Esophagus (tissue), 2 donors: ENCODE data around the gene FAM168A. TPM values are rescaled to one million over a fixed set of nuclear protein-coding genes. Genes with fewer than 3 reads are reported as not detected.

Experiments
- H3K27ac ChIP-seq, 2 donors: one replicate each; pipeline ENCODE4 v1.5.1; 2013; ENCODE audit warnings: low read depth in 2 of 2, mild to moderate bottlenecking in 2 of 2, inconsistent platforms in 1 of 2, low read length in 1 of 2, moderate library complexity in 1 of 2
- H3K27me3 ChIP-seq, 2 donors: one replicate each; pipeline ENCODE4 v1.6.1; 2013; ENCODE audit warnings: low read length in 2 of 2, control low read depth in 1 of 2, mild to moderate bottlenecking in 1 of 2; ENCODE audit not compliant: insufficient read depth in 2 of 2, control insufficient read depth in 1 of 2
- H3K36me3 ChIP-seq, 2 donors: one replicate each; pipeline ENCODE4 v1.6.1; 2013; ENCODE audit warnings: low read length in 1 of 2; ENCODE audit not compliant: control insufficient read depth in 2 of 2, insufficient read depth in 2 of 2
- H3K4me1 ChIP-seq, 2 donors: one replicate each; pipeline ENCODE4 v1.6.1; 2013; ENCODE audit warnings: low read length in 1 of 2; ENCODE audit not compliant: control insufficient read depth in 2 of 2, insufficient read depth in 2 of 2
- H3K4me3 ChIP-seq, 2 donors: one replicate each; pipeline ENCODE4 v1.5.1; 2013; ENCODE audit warnings: low read length in 2 of 2, mild to moderate bottlenecking in 2 of 2, low read depth in 1 of 2, moderate library complexity in 1 of 2
- H3K9me3 ChIP-seq, 2 donors: one replicate each; pipeline ENCODE4 v1.6.1; 2013; ENCODE audit warnings: mild to moderate bottlenecking in 2 of 2, low read depth in 1 of 2, low read length in 1 of 2, moderate library complexity in 1 of 2; ENCODE audit not compliant: control insufficient read depth in 2 of 2, insufficient read depth in 1 of 2
- WGBS, 2 donors: extraction: QIAGEN DNeasy Blood & Tissue Kit; methylation state at CpG; one replicate each; pipeline ENCODE4 v1.1.7; 2013; 5-methylcytosine and 5-hydroxymethylcytosine counted together
- polyA plus RNA-seq, 2 donors: library from polyadenylated mRNA; stranded (reverse); fragments of 200-250 nt; gene quantifications; one replicate each; pipeline ENCODE4 v1.2.3, GENCODE V29; 2013
- donor health status: healthy with polysubstance abuse.
- donor health status: Bipolar disorder and iron deficiency.

The FAM168A gene
- polyA plus RNA-seq, 2 donors, result 4.0 TPM

- 79% methylated on average over 5 of the region's 5 CpGs for WGBS, 2 donors
- no peak overlapping the region for H3K27ac ChIP-seq
- no peaks in the 10 kb centered on the region for H3K27me3 ChIP-seq
- H3K4me3 ChIP-seq, result no peak overlapping the region
- peaks cover 0 to 2% of the 10 kb centered on the region in 2 donors for H3K4me1 ChIP-seq
- H3K36me3 ChIP-seq, result peaks cover 0 to 15% of the 10 kb centered on the region in 2 donors
- no peaks in the 10 kb centered on the region for H3K9me3 ChIP-seq
Observed at GRCh38 chr11:73358071-73358470, 239.8 kb downstream of the FAM168A start.

- Histone ChIP-seq H3K27me3 (no peaks in the 10 kb centered on the region), H3K36me3 (peaks cover 0 to 11% of the 10 kb centered on the region in 2 donors), H3K4me1 (peaks cover 0 to 2% of the 10 kb centered on the region in 2 donors), H3K9me3 (no peaks in the 10 kb centered on the region), H3K4me3 (no peak overlapping the region), H3K27ac (no peak overlapping the region)
- WGBS, 2 donors, result 91 to 92% methylated on average over 22 of the region's 22 CpGs
Observed at GRCh38 chr11:73356979-73357860, 240.7 kb downstream of the FAM168A start.

GRCh38 chr11:73355109-73355508 is 242.8 kb downstream of the FAM168A start:
- Histone ChIP-seq H3K27me3 (no peaks in the 10 kb centered on the region), H3K27ac (no peak overlapping the region), H3K9me3 (no peaks in the 10 kb centered on the region), H3K36me3 (peaks cover 0 to under 1% of the 10 kb centered on the region in 2 donors), H3K4me1 (peaks cover 0 to 2% of the 10 kb centered on the region in 2 donors), H3K4me3 (no peak overlapping the region)
- 88 to 92% methylated on average over 4 of the region's 4 CpGs for WGBS, 2 donors

GRCh38 chr11:73353422-73353821 is 244.5 kb downstream of the FAM168A start:
- Histone ChIP-seq H3K4me1 (no peaks in the 10 kb centered on the region), H3K27ac (no peak overlapping the region), H3K4me3 (no peak overlapping the region), H3K9me3 (no peaks in the 10 kb centered on the region), H3K36me3 (peaks cover 0 to 2% of the 10 kb centered on the region in 2 donors), H3K27me3 (no peaks in the 10 kb centered on the region)
- WGBS, 2 donors, result 82 to 89% methylated on average over 4 of the region's 4 CpGs

- H3K27me3 ChIP-seq, result no peaks in the 10 kb centered on the region
- no peak overlapping the region for H3K4me3 ChIP-seq
- H3K9me3 ChIP-seq, result no peaks in the 10 kb centered on the region
- peaks cover 3 to 4% of the 10 kb centered on the region in 2 donors for H3K36me3 ChIP-seq
- no peaks in the 10 kb centered on the region for H3K4me1 ChIP-seq
- H3K27ac ChIP-seq, result no peak overlapping the region
- WGBS, 2 donors, result 19 to 24% methylated on average over 16 of the region's 16 CpGs
Observed at GRCh38 chr11:73350908-73351636, 246.8 kb downstream of the FAM168A start.

Other genes starting within 250 kb of the FAM168A start
- 1 to 10 TPM; 3.8 to 3.9 TPM for gene RELT, start 221.7 kb downstream of the FAM168A start, polyA plus RNA-seq
- gene PLEKHB1, start 48.5 kb upstream of the FAM168A start, polyA plus RNA-seq, result 1 to 10 TPM; 1.1 to 1.3 TPM
- 10 to 100 TPM; 59.4 to 73.2 TPM for gene RAB6A, start 163.0 kb upstream of the FAM168A start, polyA plus RNA-seq
- gene MRPL48, start 189.8 kb upstream of the FAM168A start, polyA plus RNA-seq, result 10 to 100 TPM; 26.2 to 31.3 TPM